Activated CD8-positive, alpha-beta memory T cell treated with anti-CD3 and anti-CD28 coated beads for 24 hours (primary cell): ENCODE data around the gene PAEP.
A peak's percentile ranks its signal among the peaks of the same experiment; 100 is the strongest.
"Not testable (repeated sequence)": the region's sequence is repeated elsewhere in the genome, so short reads cannot be mapped to it uniquely, and the experiment has no call there.

ENCODE experiments used
- DNase-seq: peaks from one replicate; pipeline ENCODE4 v3.0.0-alpha.2; 2020

The PAEP gene

DNA sequence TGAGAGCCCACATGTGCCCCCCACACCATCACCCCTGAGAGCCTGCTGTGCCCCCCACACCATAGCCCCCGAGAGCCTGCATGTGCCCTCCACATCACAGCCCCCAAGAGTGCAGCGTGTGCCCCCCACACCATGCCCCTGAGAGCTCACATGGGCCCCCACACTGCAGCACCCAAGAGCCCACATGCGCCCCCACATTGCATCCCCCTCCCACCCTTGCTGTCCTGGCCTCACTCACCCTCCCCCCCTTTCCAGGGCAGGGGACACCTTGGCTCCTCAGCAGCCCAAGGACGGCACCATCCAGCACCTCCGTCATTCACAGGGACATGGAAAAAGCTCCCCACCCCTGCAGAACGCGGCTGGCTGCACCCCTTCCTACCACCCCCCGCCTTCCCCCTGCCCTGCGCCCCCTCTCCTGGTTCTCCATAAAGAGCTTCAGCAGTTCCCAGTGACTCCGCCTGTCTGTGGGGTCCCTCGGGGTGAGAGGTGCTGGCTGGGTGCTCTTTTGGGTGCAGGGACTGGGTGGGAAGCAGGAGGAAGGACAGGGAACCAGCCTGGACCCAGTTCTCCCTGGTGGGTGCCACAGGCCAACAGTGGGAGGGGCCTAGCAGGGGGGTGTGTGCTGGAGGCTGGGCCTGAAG lies 35.3 kb upstream of the PAEP start:
- peak; percentile 37 for DNase-seq

DNA sequence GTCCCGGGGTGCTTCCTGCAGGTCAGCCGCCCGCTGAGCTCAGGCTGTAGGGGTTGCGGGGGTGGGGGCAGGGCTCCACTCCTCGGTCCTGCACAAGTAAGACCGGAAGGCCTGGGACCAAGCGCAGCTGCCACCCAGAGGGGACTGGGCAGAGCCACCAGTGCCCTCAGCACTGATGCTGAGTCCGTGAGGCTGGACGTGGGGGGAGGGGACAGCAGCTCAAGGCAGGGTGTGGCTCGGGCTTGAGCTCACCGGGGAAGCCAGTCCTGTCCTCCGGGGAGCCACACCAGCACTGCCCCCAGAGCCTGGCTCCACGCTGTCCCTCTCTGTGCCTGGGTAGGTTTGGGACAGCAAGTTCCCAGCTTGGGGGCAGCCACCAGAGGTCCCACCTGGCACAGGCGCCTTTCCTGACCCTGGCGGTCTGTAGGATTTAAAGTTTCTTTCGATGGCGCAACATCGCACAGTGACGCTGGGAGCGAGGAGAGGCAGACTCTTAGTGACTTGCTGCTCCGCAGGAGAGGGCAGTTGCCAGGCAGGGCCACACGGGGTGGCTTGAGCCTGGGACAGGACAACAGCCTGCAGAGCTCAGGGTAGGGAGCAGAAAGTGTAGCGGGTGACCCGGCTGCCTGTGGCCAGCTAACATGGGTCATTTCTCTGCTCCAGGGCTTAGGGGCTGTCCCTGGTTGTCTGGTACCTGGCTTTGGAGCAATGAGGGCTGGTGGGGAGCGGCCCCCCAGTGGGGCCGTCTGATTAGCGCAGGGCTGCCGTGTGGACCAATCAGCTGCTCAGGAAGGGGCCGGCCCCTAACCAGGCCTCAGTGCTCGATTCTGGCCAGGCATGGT lies 34.6 kb upstream of the PAEP start:
- DNase-seq = peak; percentile 33

DNA sequence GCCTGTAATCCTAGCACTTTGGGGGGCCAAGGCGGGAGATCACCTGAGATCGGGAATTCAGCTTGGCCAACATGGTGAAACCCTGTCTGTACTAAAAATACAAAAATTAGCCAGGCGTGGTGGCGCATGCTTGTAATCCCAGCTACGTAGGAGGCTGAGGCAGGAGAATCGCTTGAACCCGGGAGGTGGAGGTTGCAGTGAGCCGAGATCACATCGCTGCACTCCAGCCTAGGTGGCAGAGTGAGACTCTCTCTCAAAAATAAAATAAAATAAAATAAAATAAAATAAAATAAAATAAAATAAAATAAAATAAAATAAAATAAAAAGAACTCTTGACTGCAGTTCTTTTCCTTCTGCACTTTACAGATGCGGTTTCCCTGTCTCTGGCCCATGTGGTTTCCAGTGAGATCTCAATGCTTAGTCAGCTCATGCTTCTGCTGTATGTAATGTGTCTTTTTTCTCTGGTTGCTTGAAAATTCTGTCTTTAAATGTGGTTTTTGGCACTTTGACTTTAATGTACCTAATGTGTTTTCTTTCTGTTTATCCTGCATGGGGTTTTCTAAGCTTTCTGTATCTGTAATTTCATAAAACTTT lies 32.6 kb upstream of the PAEP start:
- peak; percentile 28 for DNase-seq

DNA sequence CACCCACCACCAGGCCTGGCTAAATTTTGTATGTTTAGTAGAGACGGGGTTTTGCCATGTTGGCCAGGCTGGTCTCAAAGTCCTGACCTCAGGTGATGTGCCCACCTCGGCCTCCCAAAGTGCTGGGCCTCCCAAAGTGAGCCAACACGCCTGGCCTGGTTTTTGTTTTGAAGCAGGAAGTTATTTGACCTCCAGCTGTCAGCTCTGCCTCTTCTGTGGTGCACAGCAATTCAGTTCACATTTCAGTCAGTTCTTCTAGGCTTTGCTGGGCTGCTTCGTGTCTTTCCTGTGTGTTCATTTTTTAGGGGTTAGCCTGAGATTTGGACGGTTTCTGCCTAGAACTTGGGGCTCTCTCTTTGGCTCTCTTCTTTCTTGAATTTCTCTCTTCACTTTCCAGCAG lies 31.4 kb upstream of the PAEP start:
- peak; percentile 7 for DNase-seq

DNA sequence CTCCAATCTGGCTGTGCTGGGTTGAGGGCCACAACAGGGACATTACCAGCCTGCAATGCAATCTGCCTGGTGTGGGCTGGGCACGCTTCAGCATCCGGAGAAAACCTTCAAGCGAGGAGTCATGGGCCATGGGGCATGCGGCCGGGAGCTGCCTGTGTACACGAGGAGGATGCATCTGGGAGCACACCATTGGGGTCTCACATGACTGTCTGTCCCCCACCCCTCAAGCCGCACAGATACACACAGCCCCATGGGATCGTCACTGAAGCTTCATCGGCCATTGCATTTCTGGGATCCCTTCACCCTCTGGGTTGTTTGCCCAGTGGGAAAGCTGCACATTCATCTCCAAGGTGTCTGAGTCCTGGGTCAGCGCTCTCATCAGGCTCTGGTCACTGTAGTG lies 30.5 kb upstream of the PAEP start:
- DNase-seq = peak; percentile 32

DNA sequence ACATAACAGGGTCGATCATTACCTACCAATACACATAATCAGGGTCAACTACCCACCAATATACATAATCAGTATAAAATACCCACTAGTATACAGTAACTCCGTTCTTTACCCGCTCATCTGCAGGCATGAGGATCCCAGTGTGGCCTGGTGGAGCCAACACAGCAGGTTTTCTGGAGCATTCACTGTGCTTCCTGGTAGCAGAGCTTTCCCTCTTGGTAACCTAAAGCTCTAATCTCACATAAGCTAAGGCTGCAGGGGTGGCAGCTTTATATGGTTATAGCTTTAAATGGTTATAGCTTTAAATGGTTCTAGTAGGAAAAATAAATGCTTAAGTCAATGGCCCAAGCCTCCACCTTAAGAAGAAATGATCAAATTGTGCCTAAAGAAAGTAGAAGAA lies 28.4 kb upstream of the PAEP start:
- DNase-seq = peak; percentile 21

DNA sequence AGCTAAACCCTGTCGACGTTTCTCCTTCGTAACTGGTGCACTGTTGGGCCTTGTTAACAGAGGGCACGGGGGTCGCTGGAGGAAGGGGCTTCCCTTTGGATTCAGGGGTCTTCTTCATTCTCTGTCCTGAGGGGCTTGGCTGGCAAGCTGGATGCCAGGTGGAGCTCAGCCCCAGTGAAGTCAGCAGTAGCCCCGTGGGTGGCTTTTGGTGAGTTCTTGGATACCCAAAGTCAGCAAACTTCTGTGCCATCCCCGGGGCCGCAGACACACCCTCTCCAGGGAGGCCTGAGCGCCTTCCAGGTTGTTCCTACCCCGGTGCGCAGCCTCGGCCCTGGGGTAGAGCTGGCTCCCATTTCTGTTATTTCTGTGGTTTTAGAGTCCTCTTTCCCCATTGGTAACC lies 27.9 kb upstream of the PAEP start:
- peak; percentile 32 for DNase-seq

DNA sequence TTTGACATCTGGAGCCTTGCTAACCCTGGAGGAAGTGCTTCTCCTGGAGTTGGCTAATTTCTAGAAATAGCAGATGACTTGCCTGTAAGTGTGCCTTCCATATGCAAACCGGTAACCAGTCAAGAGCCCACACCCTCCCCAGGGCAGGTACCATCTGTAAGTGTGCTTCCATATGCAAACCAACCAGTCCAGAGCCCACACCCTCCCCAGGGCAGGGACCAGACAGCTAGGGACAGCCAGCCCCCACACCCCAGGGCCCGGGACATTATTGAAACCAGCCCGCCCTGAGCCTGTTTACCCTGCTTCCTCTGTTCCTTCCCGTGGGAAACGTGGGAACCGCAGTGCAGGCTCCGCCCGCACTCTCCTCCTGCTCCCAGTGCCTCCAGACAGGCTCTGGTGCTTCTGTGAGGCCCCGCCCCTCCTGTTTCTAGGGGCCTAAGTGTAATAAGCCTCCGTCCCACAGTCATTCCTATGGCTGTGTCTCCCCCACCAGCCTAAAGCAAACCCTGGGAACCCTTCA lies 27.3 kb upstream of the PAEP start:
- peak; percentile 37 for DNase-seq

DNA sequence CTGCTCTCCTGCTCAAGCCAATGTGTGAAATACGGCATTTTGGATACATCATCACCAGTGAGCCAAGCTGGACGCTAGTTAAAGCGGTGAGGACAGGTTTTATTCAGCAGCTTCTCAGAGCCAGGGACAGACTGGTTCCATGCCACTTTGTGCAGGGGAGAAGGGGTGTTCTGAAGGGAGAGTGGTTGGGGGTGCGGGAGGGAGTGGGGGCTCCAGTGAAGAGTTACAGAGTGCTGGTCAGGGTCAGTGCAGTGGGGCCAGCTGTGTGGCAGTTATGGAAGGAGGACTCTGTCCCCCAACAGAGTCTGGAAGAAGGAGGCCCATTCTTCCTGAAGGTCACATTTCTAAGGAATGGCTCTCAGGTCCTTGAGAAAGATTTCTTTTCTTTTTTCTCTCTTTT lies 26.7 kb upstream of the PAEP start:
- DNase-seq = not testable (repeated sequence)

DNA sequence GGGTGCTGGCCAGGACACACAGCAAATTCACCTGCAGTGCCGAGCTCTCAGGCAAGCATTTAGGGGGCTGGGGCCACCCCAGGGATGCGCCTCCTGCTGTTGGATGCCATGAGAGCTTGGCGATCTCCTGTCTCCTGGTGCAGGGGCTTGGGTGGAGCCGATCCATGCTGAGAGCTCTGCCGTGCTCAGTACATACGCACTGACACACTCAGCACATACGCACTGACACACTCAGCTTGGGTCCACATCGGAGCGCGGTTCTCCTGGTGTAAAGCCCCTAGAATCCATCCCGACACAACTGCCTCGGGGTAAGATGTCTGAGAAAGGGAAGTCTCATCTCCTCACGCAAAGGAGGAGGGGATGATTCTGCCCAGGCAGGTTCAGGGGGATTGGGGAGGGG lies 25.9 kb upstream of the PAEP start:
- DNase-seq = not testable (repeated sequence)

DNA sequence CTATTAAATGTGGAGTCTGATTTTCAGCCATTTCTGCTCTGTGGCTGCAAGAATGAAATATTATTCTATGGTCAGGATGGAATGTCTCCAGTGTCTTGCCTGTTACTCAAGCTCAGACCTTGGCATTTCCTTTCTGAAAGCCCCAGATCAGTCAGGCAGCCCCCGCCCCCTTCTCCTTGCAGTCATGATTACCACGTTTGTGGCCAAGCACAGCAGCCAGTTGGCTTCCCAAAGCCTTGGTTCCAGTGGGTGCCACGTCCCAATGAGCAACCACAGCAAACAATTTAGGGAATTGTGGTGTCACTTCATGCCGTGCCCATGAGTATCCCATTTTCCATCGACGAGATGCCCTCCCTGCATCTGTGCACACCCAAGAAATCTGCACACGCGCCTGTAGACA lies 25.3 kb upstream of the PAEP start:
- DNase-seq = no peak

DNA sequence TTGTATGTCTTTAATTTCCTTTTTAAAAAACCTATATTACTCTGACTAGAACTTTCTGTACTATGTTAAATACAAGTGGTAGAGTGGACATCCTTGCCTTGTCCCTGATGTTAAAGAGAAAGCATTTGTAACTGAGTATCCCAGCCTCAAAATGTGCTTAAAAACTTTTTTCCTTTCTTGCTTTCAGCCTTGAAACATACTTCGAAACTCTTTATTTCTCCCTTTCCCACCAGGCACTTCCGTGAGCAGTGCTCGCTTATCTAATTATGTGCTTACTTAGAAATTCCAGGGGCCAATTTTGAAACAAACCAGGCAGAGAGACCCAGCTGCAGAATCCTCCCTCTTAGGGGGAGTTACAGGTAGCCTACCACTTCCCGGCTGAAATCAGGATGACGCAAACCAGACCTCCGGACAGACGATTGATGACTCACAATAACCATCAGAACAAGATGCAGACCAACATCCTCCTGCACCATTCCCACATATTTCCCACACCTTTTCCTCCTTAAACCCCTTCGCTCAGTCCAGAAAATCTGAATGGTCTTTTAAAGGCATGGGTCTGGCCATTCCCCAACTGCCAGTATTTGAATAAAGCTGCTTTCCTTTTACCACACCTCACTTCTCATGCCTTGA lies 18.2 kb upstream of the PAEP start:
- DNase-seq = not testable (repeated sequence)

DNA sequence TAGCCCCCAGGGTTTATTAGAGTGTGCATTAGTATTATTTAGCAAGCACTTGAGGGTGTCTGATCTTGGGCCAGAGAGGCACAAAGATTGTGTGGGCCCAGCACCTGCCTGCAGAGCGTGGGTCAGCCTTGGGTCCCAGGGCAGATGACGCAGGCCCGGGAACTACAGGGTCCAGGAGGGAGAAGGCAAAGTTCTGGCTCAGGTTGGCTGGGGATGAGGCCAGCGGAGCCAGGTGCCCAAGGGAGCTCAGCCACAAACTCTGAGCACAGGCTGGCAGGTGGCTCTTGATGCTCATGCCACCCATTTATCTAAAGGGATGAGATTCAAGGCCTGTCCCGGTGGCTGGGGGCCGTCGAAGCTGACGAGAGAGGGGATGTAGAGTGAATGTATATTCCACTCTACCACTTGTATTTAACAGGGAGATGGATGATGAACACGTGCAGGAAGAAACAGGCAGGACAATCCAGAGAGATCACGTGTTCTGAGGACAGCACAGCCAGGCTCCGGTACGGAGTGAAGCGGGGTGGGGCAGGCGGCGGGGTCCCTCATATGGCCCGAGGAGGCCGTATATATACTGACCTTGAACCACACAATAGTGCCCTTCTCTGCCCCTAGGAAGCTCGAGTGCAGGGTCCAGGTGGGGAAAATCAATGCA lies 16.4 kb upstream of the PAEP start:
- DNase-seq = no peak

DNA sequence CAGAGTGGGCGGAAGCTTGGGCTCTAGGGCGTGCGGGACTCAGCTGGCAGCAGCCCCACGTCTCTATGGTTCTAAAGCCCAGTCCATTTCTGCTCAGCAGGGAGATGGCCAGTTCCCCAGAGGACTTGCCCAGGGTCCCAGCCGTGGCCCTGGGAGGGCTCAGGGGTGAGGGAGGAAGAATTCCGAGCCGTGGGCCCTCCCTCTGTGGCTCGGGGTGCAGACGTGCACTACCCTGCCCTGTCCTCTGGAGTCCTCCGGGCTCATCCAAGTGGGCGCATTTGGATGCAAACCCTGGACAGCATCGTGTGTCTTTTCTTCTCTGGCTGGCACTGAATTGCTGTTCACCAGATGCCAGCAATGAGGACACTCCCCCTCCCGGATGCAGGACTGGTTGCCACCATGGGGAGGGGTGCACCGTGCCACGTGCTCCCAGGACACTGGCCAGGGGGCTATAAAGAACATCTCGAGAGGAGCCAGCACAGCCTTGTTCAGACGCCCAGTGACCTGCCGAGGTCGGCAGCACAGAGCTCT lies 15.8 kb upstream of the PAEP start, which contains the start of gene OBP2A:
OBP2A (plus strand) TSS at position 481 of the 531 bp plus-strand sequence. CDS start 55 bp downstream, outside the sequence.
- DNase-seq = not testable (repeated sequence)

DNA sequence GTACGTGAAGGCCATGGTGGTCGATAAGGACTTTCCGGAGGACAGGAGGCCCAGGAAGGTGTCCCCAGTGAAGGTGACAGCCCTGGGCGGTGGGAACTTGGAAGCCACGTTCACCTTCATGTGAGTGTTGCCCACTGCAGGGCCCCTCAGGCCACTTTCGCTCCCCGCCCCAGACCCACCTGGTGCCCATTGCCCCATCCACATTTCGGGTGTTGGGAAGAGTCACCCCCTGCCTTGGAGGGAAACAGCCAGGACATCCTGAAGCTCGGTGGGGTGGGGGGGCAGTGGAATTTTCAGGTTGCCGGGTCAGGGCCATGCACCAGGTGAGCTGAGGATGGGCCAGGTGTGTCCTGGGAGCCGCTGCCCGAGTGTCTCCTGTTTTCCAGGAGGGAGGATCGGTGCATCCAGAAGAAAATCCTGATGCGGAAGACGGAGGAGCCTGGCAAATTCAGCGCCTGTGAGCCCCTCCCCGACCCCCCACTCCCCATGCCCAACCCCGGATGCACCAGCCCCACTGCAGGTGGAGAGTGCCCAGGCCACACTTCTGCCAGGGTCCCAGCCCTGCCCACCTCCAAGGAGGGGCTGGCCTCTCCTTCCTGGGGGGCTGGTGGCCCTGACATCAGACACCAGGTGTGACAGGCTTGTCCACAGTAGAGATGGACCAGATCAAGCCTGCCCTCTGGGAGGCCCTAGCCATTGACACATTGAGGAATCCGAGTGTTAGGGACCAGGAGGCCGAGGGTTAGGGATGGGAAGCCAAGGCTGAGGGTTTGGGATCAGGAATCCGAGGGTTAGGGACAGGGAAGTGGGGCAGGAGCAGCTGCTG lies 14.6 kb upstream of the PAEP start:
- not testable (repeated sequence) for DNase-seq

DNA sequence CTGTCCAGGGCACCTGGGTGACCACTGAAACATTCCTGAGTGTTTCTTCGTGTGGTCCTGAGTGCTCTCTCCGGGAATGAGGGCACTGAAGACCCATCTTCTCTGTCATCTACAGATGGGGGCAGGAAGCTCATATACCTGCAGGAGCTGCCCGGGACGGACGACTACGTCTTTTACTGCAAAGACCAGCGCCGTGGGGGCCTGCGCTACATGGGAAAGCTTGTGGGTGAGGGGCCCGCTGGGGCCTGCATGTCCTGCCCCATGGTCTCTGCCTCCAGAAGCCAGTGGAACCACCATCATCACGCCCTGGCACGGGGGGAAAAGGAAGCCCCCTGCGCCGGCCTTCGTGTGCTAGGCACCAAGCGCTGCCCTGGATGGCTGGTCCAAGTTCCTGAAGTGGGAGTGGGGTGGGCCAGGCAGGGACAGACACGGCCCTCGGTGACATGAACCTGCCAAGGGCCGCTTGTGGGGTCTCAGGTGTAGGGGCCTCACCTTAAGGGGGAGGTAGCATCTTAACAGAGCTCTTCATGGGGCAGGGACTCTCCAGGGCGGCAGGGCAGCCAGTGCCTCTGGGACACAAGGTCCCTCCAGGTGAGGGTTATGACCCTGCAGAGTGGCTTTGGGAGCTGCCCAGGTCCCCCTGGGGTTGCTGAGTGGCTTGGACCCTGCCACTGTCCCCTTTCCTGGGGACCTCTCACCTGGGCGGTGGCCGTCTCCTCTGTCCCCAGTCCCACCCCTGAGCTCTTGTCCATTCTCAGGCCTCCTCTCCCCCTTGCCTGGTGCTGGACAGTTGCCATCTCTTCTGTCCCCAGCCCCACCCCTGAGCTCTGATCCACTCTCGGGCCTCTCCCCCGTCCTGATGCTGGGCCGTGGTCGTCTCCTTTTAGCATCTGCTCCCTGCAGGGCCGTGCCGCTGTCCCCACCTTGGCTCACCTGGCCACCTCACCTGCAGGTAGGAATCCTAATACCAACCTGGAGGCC lies 13.5 kb upstream of the PAEP start:
- DNase-seq = no peak

DNA sequence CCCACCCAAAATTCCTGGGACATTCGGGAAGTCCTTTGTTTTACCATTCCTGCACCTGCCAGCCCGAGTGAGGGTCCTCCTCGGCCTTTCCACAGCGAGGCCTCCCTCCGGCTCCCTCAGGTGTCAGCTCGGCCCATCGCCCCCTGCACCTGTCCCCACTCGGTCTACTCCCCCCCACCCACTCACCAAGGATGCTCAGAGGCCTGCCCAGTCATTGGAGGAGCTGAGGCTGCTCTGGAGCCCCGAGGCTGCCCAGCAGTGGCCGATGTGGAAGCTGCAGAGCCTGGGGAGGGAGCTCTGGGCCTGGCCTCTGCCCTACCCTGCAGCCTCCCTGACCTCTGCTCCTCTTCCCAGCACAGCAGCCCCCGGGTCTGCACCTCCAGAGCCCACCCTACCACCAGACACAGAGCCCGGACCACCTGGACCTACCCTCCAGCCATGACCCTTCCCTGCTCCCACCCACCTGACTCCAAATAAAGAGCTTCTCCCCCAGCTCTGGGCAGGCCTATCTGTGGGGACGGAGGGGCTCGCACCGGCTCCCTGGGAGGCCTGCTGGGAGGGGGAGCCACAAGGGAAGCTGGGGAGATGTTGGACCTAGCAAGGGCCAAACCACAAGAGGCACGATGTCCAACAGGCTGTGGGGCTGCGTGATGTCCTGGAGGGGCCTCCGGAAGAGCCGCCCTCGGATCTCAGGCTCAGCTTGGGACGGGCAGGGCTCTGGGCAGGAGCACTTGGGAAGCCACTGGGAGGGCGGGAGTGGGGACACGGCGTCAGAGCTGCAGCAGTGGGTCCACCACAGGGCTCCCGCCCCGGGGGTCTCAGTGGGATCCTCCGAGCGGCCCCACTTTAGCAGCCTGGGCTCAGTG lies 11.8 kb upstream of the PAEP start:
- not testable (repeated sequence) for DNase-seq

DNA sequence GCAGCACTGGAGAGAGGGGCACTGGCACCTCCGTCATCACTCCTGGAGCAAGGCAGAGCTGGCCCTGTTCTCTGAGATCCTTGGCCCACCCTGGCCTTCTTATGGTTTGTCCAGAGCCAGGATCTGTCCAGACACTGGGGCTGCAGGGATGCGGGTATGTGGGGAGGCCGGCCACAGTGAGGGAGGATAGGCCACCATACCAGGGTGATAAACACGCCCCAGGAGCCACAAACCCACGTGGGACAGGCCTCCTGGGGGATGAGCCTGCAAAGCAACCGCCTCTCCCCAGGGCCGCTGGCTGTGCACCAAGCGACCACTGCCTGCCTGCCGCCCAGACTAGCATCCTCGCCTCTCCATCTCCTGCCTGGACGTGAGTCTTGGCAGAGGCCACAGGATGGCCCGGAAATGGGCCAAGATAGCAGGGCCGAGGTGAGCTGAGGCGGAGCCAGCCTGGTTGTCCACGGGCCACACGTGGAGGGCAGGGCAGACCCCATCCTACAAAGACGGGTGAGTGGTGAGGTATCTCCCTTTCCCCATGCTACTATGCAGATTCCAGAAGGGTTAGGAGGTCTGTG lies 11.1 kb upstream of the PAEP start:
- no peak for DNase-seq

DNA sequence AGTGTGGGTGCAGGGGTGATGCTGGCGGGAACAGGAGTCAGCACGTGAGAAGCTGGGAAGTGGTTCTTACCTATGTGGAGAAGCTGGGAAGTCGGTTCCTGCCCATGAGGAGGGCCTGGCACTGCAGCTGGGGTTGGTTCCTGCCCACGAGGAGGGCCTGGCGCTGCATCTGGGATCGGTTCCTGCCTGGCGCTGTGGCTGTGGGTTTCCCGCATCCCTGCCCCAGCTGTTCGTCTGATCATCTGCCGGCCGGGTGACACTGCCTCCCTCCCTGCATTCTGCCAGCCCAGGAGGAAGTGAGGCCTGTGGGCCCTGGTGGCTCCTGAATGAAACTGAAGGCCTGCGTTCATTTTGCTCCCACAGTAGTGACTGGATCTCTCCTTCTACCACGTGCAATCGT lies 10.5 kb upstream of the PAEP start:
- DNase-seq = no peak
